CD4-positive, alpha-beta T cell treated with Interleukin-15 for 4 hours (primary cell): ENCODE data around the gene ITGA7.

Experiments
- DNase-seq: peaks from one replicate; pipeline ENCODE4 v3.0.0-alpha.2; 2020; ENCODE audit warnings: low spot score

Gene ITGA7

GRCh38 chr12:55637467-55637866 lies 70.2 kb downstream of the ITGA7 start:
- peak; percentile 23 for DNase-seq

GRCh38 chr12:55636853-55637252 lies 70.9 kb downstream of the ITGA7 start, which contains the start of gene OR10P1:
TSS of gene OR10P1 (plus strand) at chr12:55636892. CDS start at chr12:55636892, 0 bp downstream.
- DNase-seq = no peak

GRCh38 chr12:55636116-55636655 lies 71.5 kb downstream of the ITGA7 start:
- no peak for DNase-seq
